HL-60/S4 treated with retinoic acid at 250 ng/mL for 4 days and 3 days (cell line): ENCODE measurements around the gene ELOVL5.
"Not testable (repeated sequence)": the region's sequence is repeated elsewhere in the genome, so short reads cannot be mapped to it uniquely, and the experiment has no call there.

Experiments
- in situ Hi-C: fragments of 300-500 bp; cut with MboI; formaldehyde crosslinking; loops from 2 replicates; pipeline ENCODE4 v1.7.0; 2022; ENCODE audit warnings: low sequenced_read_pairs

The ELOVL5 gene

GRCh38 chr6:53348371-53349208 lies at the start of gene ELOVL5:
TSS of gene ELOVL5 (minus strand) at chr6:53348950. CDS start at chr6:53295699, 53,251 bp downstream.
- in situ Hi-C loops = no loop called here

DNA sequence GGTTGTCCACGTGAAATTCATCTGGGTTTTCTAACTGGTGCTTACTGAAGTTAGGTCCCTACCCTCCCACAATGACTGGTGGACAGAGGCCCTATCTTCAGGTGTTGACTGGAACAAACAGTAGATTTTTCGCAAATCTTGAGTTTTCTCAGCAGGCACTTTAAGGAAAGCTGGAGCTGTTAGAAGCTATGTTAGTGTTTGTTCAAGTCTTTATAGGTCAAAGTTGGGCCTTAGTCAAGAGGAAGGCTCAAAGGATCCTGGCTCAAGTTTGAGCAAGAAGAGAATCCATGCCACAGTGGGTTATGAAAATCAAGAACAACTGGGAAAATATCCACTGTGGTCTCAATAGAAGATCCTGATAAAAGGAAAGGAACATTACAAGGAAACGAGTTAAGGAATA lies 48.5 kb upstream of the ELOVL5 start:
- in situ Hi-C loops = no loop called here

DNA sequence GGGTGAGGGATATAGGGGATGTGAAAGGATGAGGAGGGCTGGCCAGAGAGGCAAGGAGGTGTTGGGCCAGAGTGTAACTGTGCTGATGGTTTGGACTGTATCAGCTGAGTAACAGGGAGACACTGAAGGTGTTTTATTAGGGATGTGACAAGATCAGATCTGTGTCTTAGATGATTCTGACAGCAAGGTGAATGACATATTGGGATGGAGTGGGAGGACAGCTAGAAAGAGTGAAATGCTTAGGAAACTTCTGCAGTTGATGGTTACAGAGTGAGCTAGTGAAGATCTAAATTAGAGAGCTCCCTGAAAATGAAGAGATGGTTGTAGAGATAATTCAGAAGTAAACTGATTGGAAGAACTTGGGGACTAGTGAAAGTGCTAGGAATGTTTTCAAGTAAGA lies 47.2 kb upstream of the ELOVL5 start:
- in situ Hi-C loops = no loop called here

- in situ Hi-C loops = no loop called here
These were observed 46.0 kb upstream of the ELOVL5 start for GRCh38 chr6:53394704-53395103.

DNA sequence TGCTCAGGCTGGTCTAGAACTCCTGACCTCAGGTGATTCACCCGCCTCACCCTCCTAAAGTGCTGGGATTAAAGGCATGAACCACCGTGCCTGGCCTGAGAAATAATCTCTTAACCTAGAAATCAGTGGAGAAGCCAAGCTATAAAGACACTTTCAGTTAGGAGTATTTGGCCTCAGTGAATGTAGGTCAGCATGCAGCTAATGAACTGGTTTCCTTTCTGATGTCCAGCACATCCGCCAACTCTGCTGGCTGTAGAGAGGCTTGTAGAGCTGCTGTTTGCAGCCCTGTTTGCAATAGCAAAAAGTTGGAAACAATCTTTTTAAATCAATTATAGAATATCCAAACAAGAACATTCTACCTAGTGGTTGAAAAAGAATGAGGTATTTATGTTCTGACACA lies 42.4 kb upstream of the ELOVL5 start:
- in situ Hi-C loops = no loop called here

- in situ Hi-C loops = no loop called here
These were observed 41.3 kb upstream of the ELOVL5 start for GRCh38 chr6:53390010-53390409.

DNA sequence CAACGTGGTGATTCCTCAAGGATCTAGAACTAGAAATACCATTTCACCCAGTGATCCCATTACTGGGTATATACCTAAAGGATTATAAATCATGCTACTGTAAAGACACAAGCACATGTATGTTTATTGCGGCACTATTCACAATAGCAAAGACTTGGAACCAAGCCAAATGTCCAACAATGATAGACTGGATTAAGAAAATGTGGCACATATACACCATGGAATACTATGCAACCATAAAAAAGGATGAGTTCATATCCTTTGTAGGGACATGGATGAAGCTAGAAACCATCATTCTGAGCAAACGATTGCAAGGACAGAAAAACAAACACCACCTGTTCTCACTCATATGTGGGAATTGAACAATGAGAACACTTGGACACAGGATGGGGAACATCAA lies 39.9 kb upstream of the ELOVL5 start:
- in situ Hi-C loops = not testable (repeated sequence)

- in situ Hi-C loops = no loop called here
These were observed 33.7 kb upstream of the ELOVL5 start for GRCh38 chr6:53382421-53382820.

DNA sequence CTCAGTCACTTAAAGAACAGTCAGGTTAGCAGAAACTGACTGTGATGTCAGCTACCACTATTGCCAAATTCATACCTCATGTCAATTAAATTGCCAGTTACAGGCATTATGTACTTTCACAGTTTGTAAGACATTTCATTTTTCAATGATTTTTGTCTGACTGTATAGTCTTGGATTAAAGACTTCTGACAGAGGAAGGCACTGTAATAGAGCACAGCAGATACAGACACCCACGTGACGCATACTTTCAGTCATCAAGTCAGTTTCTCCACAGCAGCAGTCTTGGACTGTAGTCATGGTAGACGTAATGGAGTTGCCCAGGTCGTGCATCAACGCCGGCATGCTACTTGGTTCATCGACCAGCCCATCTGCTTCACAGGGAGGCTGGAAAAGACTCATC lies 29.5 kb upstream of the ELOVL5 start:
- in situ Hi-C loops = no loop called here

DNA sequence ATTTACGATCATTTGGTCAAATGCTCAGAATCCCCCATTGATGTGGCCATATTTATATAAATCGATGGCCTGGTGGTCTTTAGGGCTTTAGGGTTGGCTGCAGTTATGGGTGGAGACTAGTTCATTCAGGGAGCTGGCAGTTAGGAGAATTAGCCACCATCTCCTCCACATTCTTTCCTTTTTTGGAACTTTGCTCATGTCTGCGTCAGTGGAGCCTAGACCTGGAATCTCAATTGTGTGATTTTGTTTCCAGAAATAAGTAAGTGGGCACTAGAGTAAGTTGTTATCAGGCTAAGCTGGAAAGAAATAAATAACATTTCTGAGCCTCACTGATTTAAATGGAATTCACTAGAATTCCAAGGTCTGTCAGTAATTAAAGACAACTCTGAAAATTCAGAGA lies 29.0 kb upstream of the ELOVL5 start:
- in situ Hi-C loops = no loop called here

- in situ Hi-C loops = no loop called here
These were observed 28.5 kb upstream of the ELOVL5 start for GRCh38 chr6:53377289-53377688.

GRCh38 chr6:53376661-53377226 lies 28.0 kb upstream of the ELOVL5 start:
- in situ Hi-C loops = no loop called here

GRCh38 chr6:53375847-53376246 lies 27.1 kb upstream of the ELOVL5 start:
- in situ Hi-C loops = no loop called here

- in situ Hi-C loops = no loop called here
These were observed 24.9 kb upstream of the ELOVL5 start for GRCh38 chr6:53373638-53374037.

- in situ Hi-C loops = no loop called here
These were observed 21.2 kb upstream of the ELOVL5 start for GRCh38 chr6:53369876-53370515.

GRCh38 chr6:53369051-53369450 lies 20.3 kb upstream of the ELOVL5 start:
- in situ Hi-C loops = no loop called here

- in situ Hi-C loops = no loop called here
These were observed 17.4 kb upstream of the ELOVL5 start for GRCh38 chr6:53366128-53366641.

- in situ Hi-C loops = no loop called here
These were observed 14.8 kb upstream of the ELOVL5 start for GRCh38 chr6:53363341-53364079.

DNA sequence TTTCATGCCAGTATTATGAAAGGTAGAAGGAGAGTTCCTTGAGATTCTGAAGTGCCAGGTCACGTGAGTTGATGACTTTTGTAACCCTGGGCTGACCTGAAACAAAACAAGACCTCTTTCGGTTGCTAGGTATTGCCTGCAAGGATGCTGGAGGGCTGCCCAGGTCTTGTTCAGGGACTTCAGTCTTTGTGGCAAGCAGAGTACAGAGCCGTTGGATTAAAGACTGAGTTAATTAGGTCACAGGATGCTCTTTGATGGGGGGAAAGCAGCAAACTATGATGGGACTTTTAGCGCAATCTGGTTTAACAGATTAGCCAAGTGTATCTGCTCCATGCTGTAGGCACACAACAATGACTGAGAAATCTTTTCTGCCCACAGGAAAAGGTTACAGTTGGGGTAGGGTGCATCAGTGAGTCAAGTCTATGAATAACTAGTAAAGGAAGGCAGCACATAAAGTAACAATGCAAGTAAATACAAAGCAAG lies 12.8 kb upstream of the ELOVL5 start:
- in situ Hi-C loops = no loop called here

DNA sequence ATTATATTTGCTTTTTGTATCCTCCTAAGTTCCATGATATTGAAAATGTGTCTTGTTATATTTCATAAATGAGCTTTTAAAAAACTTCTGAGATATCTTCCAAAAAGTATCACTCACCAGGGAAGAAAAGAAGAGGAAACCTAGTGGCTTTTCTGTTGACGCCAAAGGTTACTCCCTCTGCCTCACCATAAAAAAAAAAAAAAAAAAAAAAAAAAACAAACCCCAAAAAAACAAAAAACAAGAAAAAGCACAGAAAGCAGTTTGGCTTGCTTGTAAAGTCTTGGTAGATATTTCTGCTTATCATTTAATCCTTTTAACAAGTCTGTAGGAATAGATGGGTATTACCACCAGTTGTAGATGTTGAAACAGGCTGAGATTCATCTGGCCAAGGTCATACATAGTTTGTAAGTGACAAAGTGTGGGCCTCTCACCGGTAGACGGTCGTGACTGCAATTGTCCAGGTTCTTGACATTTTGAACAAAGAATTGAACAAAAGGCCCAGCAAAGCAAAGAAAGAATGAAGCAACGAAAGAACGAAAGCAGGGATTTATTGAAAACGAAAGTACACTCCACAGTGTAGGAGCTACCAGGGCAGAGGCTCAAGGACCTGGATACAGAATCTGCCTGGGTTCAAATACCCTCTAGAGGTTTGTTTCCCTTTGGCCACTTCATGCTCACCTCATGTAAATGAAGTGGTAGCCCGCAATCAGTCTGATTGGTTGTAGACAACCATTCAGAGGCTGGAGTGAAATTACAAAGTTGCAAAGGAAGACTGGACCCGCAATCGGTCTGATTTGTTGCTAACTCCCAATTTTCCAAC lies 11.6 kb upstream of the ELOVL5 start:
- in situ Hi-C loops = no loop called here

- in situ Hi-C loops = no loop called here
These were observed 11.0 kb upstream of the ELOVL5 start for GRCh38 chr6:53359843-53360092.
